HEK293 (cell line): ENCODE results near the gene L3MBTL1.
A peak's percentile ranks its signal among the peaks of the same experiment; 100 is the strongest.

Experiments used
- CTCF ChIA-PET: fragments of 350-600 bp; formaldehyde crosslinking; extraction: SDS; loops from one replicate; lab custom pipeline; 2021; ENCODE audit warnings: antibody characterized with exemption; lab: Yijun Ruan, JAX
- POLR2A ChIA-PET: fragments of 300-600 bp; formaldehyde crosslinking; extraction: SDS; loops from one replicate; lab custom pipeline; 2020; ENCODE audit warnings: antibody characterized with exemption, inconsistent platforms; lab: Yijun Ruan, JAX
- H3K27ac ChIP-seq: fragments of 200-500 bp; sonication (Bioruptor generic); 2 replicates; pipeline ENCODE4 v1.5.1; 2014; ENCODE audit warnings: low read depth, low read length, control low read depth, inconsistent platforms; ENCODE audit errors: extremely low read depth
- H3K36me3 ChIP-seq, 2 experiments: fragments of 200-500 bp in 1 of 2; sonication (Bioruptor generic) in 1 of 2; 1 replicate in 1 of 2; 2 replicates in 1 of 2; pipeline ENCODE4 v1.5.1; 2014 to 2017; ENCODE audit warnings: inconsistent platforms in 2 of 2, low read length in 2 of 2; ENCODE audit not compliant: control insufficient read depth in 2 of 2, insufficient read depth in 1 of 2
- H3K4me1 ChIP-seq: fragments of 200-500 bp; sonication (Bioruptor generic); 2 replicates; pipeline ENCODE4 v1.5.1; 2014; ENCODE audit warnings: mild to moderate bottlenecking, low read length, inconsistent platforms; ENCODE audit not compliant: control insufficient read depth, insufficient read depth
- H3K4me3 ChIP-seq: 2 replicates; pipeline ENCODE4 v1.5.1; 2011; ENCODE audit warnings: low read depth, mild to moderate bottlenecking, control low read depth, low read length, moderate library complexity
- H3K9me3 ChIP-seq: fragments of 200-500 bp; sonication (Bioruptor generic); 2 replicates; pipeline ENCODE4 v1.5.1; 2014; ENCODE audit warnings: low read depth, low read length, inconsistent platforms; ENCODE audit not compliant: control insufficient read depth, insufficient read depth
- OSR2 ChIP-seq: fragments of 450-650 bp; formaldehyde crosslinking; IDR thresholded peaks from 2 replicates; pipeline ENCODE4 v1.5.1; 2016; ENCODE audit warnings: missing biosample characterization, missing genetic modification characterization
- ZBTB17 ChIP-seq: fragments of 450-650 bp; formaldehyde crosslinking; IDR thresholded peaks from 2 replicates; pipeline ENCODE4 v1.5.1; 2016; ENCODE audit warnings: missing biosample characterization, missing genetic modification characterization
- ZBTB44 ChIP-seq: fragments of 450-650 bp; IDR thresholded peaks from 2 replicates; pipeline ENCODE4 v1.5.1; 2018; ENCODE audit warnings: missing biosample characterization, mild to moderate bottlenecking, missing genetic modification characterization
- ZBTB6 ChIP-seq: fragments of 450-650 bp; formaldehyde crosslinking; IDR thresholded peaks from 2 replicates; pipeline ENCODE4 v1.5.1; 2017; ENCODE audit warnings: missing biosample characterization, missing genetic modification characterization
- ZFHX2 ChIP-seq: fragments of 450-650 bp; formaldehyde crosslinking; conservative IDR thresholded peaks from 2 replicates; pipeline ENCODE4 v1.5.1; 2016; ENCODE audit warnings: missing biosample characterization, missing genetic modification characterization
- ZNF10 ChIP-seq: fragments of 450-650 bp; formaldehyde crosslinking; IDR thresholded peaks from 2 replicates; pipeline ENCODE4 v1.5.1; 2017; ENCODE audit warnings: missing biosample characterization, missing genetic modification characterization
- ZNF140 ChIP-seq: fragments of 450-650 bp; formaldehyde crosslinking; IDR thresholded peaks from 2 replicates; pipeline ENCODE4 v1.5.1; 2016; ENCODE audit warnings: missing biosample characterization, missing genetic modification characterization
- ZNF157 ChIP-seq: fragments of 450-650 bp; formaldehyde crosslinking; IDR thresholded peaks from 2 replicates; pipeline ENCODE4 v1.5.1; 2016; ENCODE audit warnings: missing biosample characterization, missing genetic modification characterization
- ZNF274 ChIP-seq, 2 experiments: fragments of 200-500 bp in 1 of 2; fragments of 450-650 bp in 1 of 2; sonication (Bioruptor generic) in 1 of 2; formaldehyde crosslinking in 1 of 2; IDR thresholded peaks; 2 replicates each; pipeline versions ENCODE4 v1.5.1 to v1.6.1; 2014 to 2016; ENCODE audit warnings: borderline replicate concordance in 1 of 2, inconsistent platforms in 1 of 2, low read length in 1 of 2, missing biosample characterization in 1 of 2, missing genetic modification characterization in 1 of 2
- ZNF48 ChIP-seq: fragments of 450-650 bp; formaldehyde crosslinking; IDR thresholded peaks from 2 replicates; pipeline ENCODE4 v1.5.1; 2016; ENCODE audit warnings: missing biosample characterization, missing genetic modification characterization
- ZNF555 ChIP-seq: fragments of 450-650 bp; formaldehyde crosslinking; conservative IDR thresholded peaks from 2 replicates; pipeline ENCODE4 v1.5.1; 2017; ENCODE audit warnings: missing biosample characterization, mild to moderate bottlenecking, missing genetic modification characterization, inconsistent platforms
- ZNF561 ChIP-seq: fragments of 450-650 bp; IDR thresholded peaks from 2 replicates; pipeline ENCODE4 v1.5.1; 2018; ENCODE audit warnings: missing biosample characterization, missing genetic modification characterization, borderline replicate concordance
- ZNF623 ChIP-seq: fragments of 450-650 bp; formaldehyde crosslinking; IDR thresholded peaks from 2 replicates; pipeline ENCODE4 v1.5.1; 2016; ENCODE audit warnings: missing biosample characterization, missing genetic modification characterization
- ZNF768 ChIP-seq: fragments of 450-650 bp; formaldehyde crosslinking; IDR thresholded peaks from 2 replicates; pipeline ENCODE4 v1.5.1; 2018; ENCODE audit warnings: missing biosample characterization, mild to moderate bottlenecking, missing genetic modification characterization
- ZNF792 ChIP-seq: fragments of 450-650 bp; formaldehyde crosslinking; IDR thresholded peaks from 2 replicates; pipeline ENCODE4 v1.5.1; 2016; ENCODE audit warnings: missing biosample characterization, missing genetic modification characterization
- ZNF830 ChIP-seq: fragments of 450-650 bp; IDR thresholded peaks from 2 replicates; pipeline ENCODE4 v1.5.0; 2018; ENCODE audit warnings: missing biosample characterization, missing genetic modification characterization, low read depth, mild to moderate bottlenecking, moderate library complexity
- ZSCAN23 ChIP-seq: fragments of 450-650 bp; formaldehyde crosslinking; IDR thresholded peaks from 2 replicates; pipeline ENCODE4 v1.5.1; 2016; ENCODE audit warnings: missing biosample characterization, missing genetic modification characterization
- ZSCAN30 ChIP-seq: fragments of 450-650 bp; IDR thresholded peaks from 2 replicates; pipeline ENCODE4 v1.5.1; 2018; ENCODE audit warnings: missing biosample characterization, mild to moderate bottlenecking, missing genetic modification characterization, moderate library complexity

L3MBTL1 gene

GRCh38 chr20:43550456-43550855, 43.0 kb downstream of the L3MBTL1 start (continued):
- TF ChIP-seq ZBTB44 (no peak), ZBTB6 (no peak), ZNF561 (tag by site-specific recombination) (no peak), ZNF792 (tag by site-specific recombination) (no peak), ZNF157 (tag by site-specific recombination) (no peak), OSR2 (tag by site-specific recombination) (no peak), ZFHX2 (tag by site-specific recombination) (no peak), ZNF140 (no peak), ZBTB17 (tag by site-specific recombination) (no peak)

- CTCF ChIA-PET: interaction anchor here (0.6 kb wide), 1 partner anchor 137 kb away, joined by 3 read pairs; no protein-coding TSS in a partner anchor
- no peaks in the 10 kb centered on the region for H3K9me3 ChIP-seq
- POLR2A ChIA-PET: no interaction called here
- no peak overlapping the region for H3K4me3 ChIP-seq
- no peak for TF ChIP-seq ZNF48 (tag by site-specific recombination)
- TF ChIP-seq ZNF555 (tag by site-specific recombination): no peak
- no peak for TF ChIP-seq ZNF768 (tag by site-specific recombination)
- no peak for TF ChIP-seq ZNF274 (IDR thresholded peaks at IDR 0.05; ENCODE audit: low read length)
- no peak for TF ChIP-seq ZNF274 (tag by site-specific recombination; IDR thresholded peaks at IDR 0.05; ENCODE audit: borderline replicate concordance)
- peak; percentile 65 for TF ChIP-seq ZNF140
- no peak for TF ChIP-seq ZNF10 (tag by site-specific recombination)
- no peak for TF ChIP-seq ZNF623 (tag by site-specific recombination)
- no peak for TF ChIP-seq ZSCAN30 (tag by site-specific recombination)
- TF ChIP-seq ZNF830 (tag by site-specific recombination): no peak
- TF ChIP-seq, all 188 proteins: peak for 1
- no peak overlapping the region for H3K27ac ChIP-seq
- no peaks in the 10 kb centered on the region for H3K4me1 ChIP-seq
- H3K36me3 ChIP-seq: peaks cover 0 to 4% of the 10 kb centered on the region in 2 experiments; a peak in 1 of 3 replicates
Measured at GRCh38 chr20:43554369-43554768, 46.9 kb downstream of the L3MBTL1 start.

- H3K4me3 ChIP-seq: no peak within 1 kb of the TSS
- ChIA-PET CTCF (interaction anchor here (0.5 to 0.9 kb wide), 3 partner anchors 16 to 217 kb away, joined by 3 read pairs; no protein-coding TSS in a partner anchor), POLR2A (no interaction called here)
- no peaks in the 10 kb centered on the region for H3K36me3 ChIP-seq
- H3K27ac ChIP-seq: no peak within 1 kb of the TSS
- TF ChIP-seq ZSCAN23 (no peak), ZFHX2 (tag by site-specific recombination) (peak; percentile 14; the same call in 1 of the 2 replicates)
- no peaks in the 10 kb centered on the region for H3K4me1 ChIP-seq
- no peaks in the 10 kb centered on the region for H3K9me3 ChIP-seq
Measured at GRCh38 chr20:43558412-43559146, 51.1 kb downstream of the L3MBTL1 start, which contains the start of gene SGK2. TSS of gene SGK2 (plus strand) at chr20:43559027. CDS start at chr20:43566496, 7,469 bp downstream.
